Ectodermal cell (in vitro differentiated cells): ENCODE results near the gene BAMBI.

ENCODE experiments used
- H3K27ac ChIP-seq: 2 replicates; pipeline ENCODE4 v1.7.0; 2013; ENCODE audit warnings: mild to moderate bottlenecking, low read depth, low read length; ENCODE audit not compliant: insufficient read depth, poor library complexity, severe bottlenecking
- H3K27me3 ChIP-seq: 2 replicates; pipeline ENCODE4 v1.7.0; 2013; ENCODE audit warnings: mild to moderate bottlenecking, low read length; ENCODE audit not compliant: insufficient read depth, control insufficient read depth, poor library complexity, severe bottlenecking
- H3K36me3 ChIP-seq: one replicate; pipeline ENCODE4 v1.7.0; 2013; ENCODE audit warnings: low read length; ENCODE audit not compliant: control insufficient read depth, insufficient read depth
- H3K4me1 ChIP-seq: one replicate; pipeline ENCODE4 v1.7.0; 2013; ENCODE audit warnings: low read length; ENCODE audit not compliant: control insufficient read depth, insufficient read depth
- H3K4me3 ChIP-seq: 2 replicates; pipeline ENCODE4 v1.7.0; 2013; ENCODE audit warnings: low read depth, low read length, control low read depth; ENCODE audit not compliant: insufficient read depth
- H3K9me3 ChIP-seq: 2 replicates; pipeline ENCODE4 v1.7.0; 2013; ENCODE audit warnings: mild to moderate bottlenecking, low read length, moderate library complexity; ENCODE audit not compliant: control insufficient read depth
- WGBS, 2 experiments: methylation state at CpG; one replicate each; pipeline ENCODE4 v1.1.7; 2013; ENCODE audit warnings: missing lambda C conversion rate in 2 of 2; 5-methylcytosine and 5-hydroxymethylcytosine counted together

The BAMBI gene

GRCh38 chr10:28705472-28705871, 28.2 kb downstream of the BAMBI start:
- H3K4me1 ChIP-seq = no peaks in the 10 kb centered on the region
- H3K27ac ChIP-seq = no peak overlapping the region
- H3K36me3 ChIP-seq = no peaks in the 10 kb centered on the region
- H3K4me3 ChIP-seq = no peak overlapping the region
- H3K27me3 ChIP-seq = no peaks in the 10 kb centered on the region
- H3K9me3 ChIP-seq = no peaks in the 10 kb centered on the region
- WGBS, 2 experiments = 91 to 93% methylated on average over 8 of the region's 8 CpGs

GRCh38 chr10:28709001-28709710, 31.8 kb downstream of the BAMBI start:
- H3K27ac ChIP-seq = no peak overlapping the region
- H3K9me3 ChIP-seq = no peaks in the 10 kb centered on the region
- H3K4me1 ChIP-seq = no peaks in the 10 kb centered on the region
- no peak overlapping the region for H3K4me3 ChIP-seq
- no peaks in the 10 kb centered on the region for H3K27me3 ChIP-seq
- no peaks in the 10 kb centered on the region for H3K36me3 ChIP-seq
- WGBS, 2 experiments = 92 to 98% methylated on average over 7 to 8 of the region's 9 CpGs

DNA sequence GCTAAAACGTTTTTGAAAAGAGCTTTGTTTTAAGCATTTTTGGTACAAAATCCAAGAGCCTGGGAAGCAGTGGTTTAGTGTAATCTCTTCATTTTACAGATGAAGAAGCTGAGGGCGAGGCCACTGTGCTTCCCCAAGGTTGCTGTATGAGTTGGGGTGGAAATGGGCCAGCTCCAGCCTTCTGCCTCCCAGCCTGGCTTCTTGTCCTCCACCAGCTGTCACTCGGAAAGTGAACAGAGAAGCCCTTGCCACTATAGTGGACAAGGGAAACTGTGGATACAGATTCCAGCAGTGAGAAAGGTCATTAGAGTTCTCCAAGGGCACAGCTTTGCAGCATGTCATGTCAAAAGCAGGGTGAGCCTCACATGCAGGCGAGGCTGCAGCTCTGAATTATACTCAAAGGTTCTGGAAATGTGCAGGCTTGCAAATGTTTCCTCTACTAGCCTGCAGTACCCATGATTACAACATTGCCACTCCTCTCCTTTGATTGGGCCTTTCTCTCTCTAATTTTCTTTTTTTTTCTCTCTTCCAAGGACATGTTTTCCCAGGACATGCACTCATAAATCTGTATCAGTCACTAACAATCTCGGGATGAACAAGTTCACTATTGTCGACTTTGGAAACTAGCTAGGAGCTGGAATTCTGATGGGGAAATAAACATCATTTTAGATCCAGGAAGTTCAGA, 33.0 kb downstream of the BAMBI start:
- 89 to 90% methylated on average over 6 of the region's 6 CpGs for WGBS, 2 experiments
- Histone ChIP-seq H3K36me3 (no peaks in the 10 kb centered on the region), H3K4me3 (no peak overlapping the region), H3K9me3 (no peaks in the 10 kb centered on the region), H3K4me1 (no peaks in the 10 kb centered on the region), H3K27ac (no peak overlapping the region), H3K27me3 (no peaks in the 10 kb centered on the region)

DNA sequence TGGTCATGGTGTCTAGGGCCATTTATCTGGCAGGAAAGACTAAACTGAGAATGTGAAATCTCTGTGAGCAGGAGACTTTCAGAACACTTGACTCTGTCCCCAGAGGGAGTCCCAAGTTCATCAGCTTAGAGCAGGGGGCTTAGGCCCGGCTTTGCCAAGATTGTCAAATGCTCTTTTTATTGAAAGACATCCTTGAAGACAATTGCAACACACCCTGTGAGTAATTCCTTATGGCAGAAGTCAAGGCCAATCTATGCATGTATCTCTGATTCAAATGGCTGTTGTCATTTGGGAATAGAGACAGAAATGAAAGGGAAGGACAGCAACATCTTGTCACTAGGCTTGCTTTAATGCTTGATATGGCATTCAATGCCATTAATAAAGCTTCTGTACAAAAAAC, 33.7 kb downstream of the BAMBI start:
- H3K4me3 ChIP-seq = no peak overlapping the region
- no peak overlapping the region for H3K27ac ChIP-seq
- H3K4me1 ChIP-seq = no peaks in the 10 kb centered on the region
- no peaks in the 10 kb centered on the region for H3K9me3 ChIP-seq
- no peaks in the 10 kb centered on the region for H3K27me3 ChIP-seq
- H3K36me3 ChIP-seq = no peaks in the 10 kb centered on the region
- 92 to 98% methylated on average over 1 of the region's 1 CpG for WGBS, 2 experiments

DNA sequence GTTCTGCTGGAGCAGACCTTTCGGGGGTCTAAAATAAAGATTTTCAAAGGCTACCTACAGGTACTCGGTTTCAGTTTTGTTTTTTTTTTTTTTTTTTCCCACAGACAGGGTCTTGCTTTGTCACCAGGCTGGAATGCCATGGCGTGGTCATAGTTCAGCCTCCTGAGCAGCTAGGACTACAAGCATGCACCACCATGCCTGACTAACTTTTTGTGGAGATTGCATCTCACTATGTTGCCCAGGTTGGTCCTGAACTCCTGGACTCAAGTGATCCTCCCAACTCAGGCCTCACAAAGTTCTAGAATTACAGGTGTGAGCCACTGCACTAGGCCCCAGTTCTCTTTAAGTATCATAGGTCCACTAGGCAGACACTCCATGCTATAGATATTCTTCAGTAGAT, 34.5 kb downstream of the BAMBI start:
- 91 to 92% methylated on average over 3 of the region's 3 CpGs for WGBS, 2 experiments
- Histone ChIP-seq H3K27me3 (no peaks in the 10 kb centered on the region), H3K4me3 (no peak overlapping the region), H3K27ac (no peak overlapping the region), H3K9me3 (no peaks in the 10 kb centered on the region), H3K36me3 (no peaks in the 10 kb centered on the region), H3K4me1 (no peaks in the 10 kb centered on the region)

- Histone ChIP-seq H3K27ac (no peak overlapping the region), H3K4me3 (no peak overlapping the region), H3K4me1 (no peaks in the 10 kb centered on the region), H3K9me3 (no peaks in the 10 kb centered on the region), H3K36me3 (no peaks in the 10 kb centered on the region), H3K27me3 (no peaks in the 10 kb centered on the region)
- 92 to 95% methylated on average over 10 of the region's 10 CpGs for WGBS, 2 experiments
Observed at GRCh38 chr10:28713626-28714352, 36.5 kb downstream of the BAMBI start.

GRCh38 chr10:28714401-28715053, 37.2 kb downstream of the BAMBI start:
- Histone ChIP-seq H3K27ac (no peak overlapping the region), H3K9me3 (no peaks in the 10 kb centered on the region), H3K36me3 (no peaks in the 10 kb centered on the region), H3K4me1 (no peaks in the 10 kb centered on the region), H3K4me3 (no peak overlapping the region), H3K27me3 (no peaks in the 10 kb centered on the region)
- 92 to 94% methylated on average over 7 of the region's 7 CpGs for WGBS, 2 experiments

DNA sequence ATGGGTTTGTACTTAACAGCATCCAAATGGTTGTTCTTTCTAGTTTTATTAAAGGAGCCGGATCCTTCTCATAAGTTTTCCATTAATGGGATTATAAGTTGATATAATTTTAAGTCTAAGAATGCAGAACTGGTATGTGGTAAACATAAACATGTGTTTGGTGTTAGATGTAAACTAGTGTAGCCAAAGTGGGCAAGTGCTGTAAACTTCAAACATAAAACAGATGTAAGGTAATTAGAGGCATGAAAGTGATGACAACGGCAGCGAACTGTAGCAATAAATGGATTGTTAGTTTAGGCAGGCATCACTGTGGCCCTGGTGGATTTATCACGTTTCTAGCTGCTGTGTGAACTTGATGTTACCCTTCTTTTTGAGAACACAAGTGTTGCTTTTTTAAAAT, 37.9 kb downstream of the BAMBI start:
- no peak overlapping the region for H3K27ac ChIP-seq
- no peak overlapping the region for H3K4me3 ChIP-seq
- WGBS, 2 experiments = 92 to 95% methylated on average over 4 of the region's 4 CpGs

DNA sequence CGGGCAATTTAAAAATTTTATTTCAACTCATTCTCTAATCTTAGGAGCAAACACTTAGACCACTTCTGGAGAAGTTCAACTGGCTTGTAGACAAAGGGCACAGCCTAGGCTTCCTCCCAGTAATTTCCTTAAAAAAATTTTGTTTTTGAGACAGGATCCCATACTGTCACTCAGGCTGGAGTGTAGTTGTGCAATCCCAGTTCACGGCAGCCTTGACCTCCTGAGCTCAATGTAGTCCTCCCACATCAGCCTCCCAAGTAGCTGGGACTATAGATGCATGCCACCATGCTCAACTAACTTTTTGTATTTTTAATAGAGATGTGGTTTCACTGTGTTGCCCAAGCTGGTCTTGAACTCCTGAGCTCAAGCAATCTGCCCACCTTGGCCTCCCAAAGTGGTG, 38.4 kb downstream of the BAMBI start:
- Histone ChIP-seq H3K27ac (no peak overlapping the region), H3K27me3 (peaks cover 1% of the 10 kb centered on the region), H3K4me1 (no peaks in the 10 kb centered on the region), H3K4me3 (no peak overlapping the region), H3K9me3 (no peaks in the 10 kb centered on the region), H3K36me3 (no peaks in the 10 kb centered on the region)
- WGBS, 2 experiments = 93 to 96% methylated on average over 2 of the region's 2 CpGs

More for the DNA sequence above, 37.9 kb downstream of the BAMBI start:
- H3K36me3 ChIP-seq = no peaks in the 10 kb centered on the region
- H3K4me1 ChIP-seq = no peaks in the 10 kb centered on the region
- no peaks in the 10 kb centered on the region for H3K27me3 ChIP-seq
- no peaks in the 10 kb centered on the region for H3K9me3 ChIP-seq

- Histone ChIP-seq H3K36me3 (no peaks in the 10 kb centered on the region), H3K27me3 (peaks cover 11% of the 10 kb centered on the region), H3K9me3 (no peaks in the 10 kb centered on the region), H3K27ac (no peak overlapping the region), H3K4me3 (no peak overlapping the region), H3K4me1 (peaks cover 7% of the 10 kb centered on the region)
- 86 to 96% methylated on average over 1 of the region's 1 CpG for WGBS, 2 experiments
Observed at GRCh38 chr10:28716748-28717147, 39.4 kb downstream of the BAMBI start.
